AML-193 (cell line): Measurements from ENCODE around the gene GAS2L2.

ENCODE experiments used
- DNase-seq, 2 experiments: peaks; one replicate each; lab custom pipeline; 2025; lab: John Stamatoyannopoulos, UW

GAS2L2 gene

DNA sequence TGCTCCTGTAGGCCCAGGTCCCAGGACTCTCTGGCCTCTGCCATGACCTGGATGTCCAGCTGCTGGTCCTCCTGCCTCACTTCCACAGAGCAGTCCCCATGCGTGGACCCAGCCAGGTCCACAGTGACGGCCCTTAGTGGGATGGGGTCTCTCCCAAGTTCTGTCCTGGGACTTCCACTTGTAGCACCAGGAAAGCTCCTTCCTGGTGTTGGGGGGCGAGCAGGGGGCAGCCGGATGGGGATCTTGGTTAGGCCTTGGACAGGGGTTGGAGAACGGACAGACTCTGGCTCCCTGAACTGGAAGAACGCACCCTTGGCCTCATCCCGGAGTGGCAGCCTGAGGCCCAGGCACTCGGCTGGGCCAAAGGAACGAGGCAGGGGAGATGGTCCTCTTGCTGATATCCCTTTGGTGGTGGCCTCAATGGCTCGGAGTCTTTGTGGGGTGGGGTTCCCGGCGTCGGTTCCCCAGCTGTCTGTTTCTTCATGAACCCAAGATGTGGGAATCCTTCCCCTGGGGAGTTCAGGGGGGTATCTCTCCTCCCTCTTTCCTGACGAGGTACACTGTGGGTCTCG lies 7.2 kb downstream of the GAS2L2 start:
- no peak for DNase-seq

DNA sequence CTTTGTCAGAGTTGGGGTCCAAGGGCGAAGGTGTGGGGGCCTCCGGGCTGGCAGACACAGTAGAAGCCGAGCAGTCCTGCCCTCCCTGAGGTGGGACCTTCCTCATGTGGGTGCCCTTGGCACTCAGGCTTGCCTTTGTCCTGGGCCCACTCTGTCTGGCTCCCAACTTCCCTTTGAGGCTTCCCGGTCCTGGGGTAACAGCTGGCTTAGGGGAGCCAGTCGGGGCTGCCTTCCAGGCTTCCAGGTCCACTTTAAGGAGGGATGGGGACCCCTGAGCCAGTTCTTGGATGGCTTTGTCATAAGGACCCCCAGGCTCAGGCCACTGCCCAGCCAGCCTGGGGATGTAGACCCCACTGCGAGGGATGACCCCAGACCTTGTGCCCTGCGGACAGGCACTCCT lies 7.8 kb downstream of the GAS2L2 start:
- DNase-seq, result no peak

DNA sequence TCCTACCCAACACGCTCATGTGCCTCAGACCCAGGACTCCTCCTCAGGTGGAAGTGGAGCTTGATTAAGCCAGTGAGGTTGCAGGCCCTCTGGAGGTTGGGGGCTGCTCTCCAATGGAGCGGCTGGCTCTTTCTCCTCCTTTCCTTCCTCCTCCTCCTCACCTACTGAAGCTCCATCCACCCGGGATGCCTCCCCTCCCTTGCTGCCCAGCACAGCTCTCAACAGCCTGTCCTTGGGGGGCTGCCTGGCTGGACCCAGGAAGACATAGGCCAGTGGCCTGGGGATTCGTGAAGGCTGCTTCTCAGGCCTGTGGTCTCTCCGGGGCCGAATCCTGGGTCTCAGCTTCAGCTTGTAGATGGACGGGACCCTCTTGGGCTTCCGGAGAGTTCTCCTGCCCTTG lies 8.2 kb downstream of the GAS2L2 start:
- DNase-seq, result no peak

DNA sequence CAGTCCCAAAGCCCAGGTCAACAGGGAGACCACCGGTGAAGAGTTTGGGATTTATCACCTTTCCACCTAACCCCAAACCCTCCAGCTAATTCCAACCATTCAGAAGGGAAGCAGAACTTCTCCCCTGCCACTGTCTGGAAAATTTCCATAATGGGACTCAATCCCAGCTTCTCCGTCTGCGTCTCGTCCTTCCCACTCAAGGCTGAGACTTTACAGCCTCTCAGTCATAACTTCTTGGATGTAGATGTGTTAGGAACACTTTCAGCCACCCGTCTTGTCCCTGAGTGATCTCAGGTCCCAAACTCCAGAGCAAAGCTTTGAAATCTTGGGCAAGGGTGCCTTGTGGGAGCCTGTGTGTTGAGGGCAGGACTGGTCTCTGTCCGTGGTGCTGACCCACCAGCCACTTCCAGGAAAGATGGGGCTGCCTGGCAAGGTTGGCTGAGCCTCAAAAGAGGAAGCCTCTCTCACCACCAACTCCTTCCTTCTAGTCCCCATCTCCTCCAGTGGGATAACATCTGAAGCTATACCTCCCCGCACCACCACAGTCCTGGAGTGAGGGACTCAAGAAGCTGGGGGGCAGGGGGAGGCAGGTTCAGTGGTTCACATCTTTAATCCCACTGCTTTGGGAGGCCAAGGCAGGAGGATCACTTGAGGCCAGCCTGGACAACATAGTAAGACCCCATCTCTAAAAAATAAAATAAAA lies 9.3 kb downstream of the GAS2L2 start:
- DNase-seq, result peak; percentile 66 to 73

DNA sequence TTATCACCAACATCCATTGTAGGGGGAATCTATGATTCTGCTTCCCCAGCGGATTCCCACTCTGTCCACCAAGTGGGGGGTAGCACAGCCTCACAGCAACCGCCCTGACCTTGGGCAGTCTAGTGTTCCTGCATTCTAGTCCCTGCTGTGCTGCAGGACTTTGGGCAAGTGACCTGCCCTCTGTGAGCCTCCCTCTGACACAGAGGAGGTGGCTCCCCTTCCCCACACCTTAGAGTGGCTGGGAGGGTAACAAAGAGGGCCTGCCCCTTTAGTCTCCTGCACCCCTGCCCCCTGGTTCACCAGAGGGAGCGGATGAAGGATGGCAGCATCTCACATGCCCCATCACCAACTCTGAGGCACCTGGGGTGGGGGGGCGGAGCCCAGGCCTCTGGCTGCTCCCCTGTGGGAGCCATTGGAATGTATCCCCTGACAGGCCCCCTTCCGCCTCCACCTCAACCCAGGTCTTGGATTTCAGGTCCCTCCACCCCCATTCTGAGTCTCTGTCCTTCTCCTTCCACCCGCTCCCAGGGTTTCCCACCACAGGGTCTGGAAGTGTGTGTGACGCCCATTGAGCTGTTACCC lies 10.1 kb downstream of the GAS2L2 start:
- no peak for DNase-seq

DNA sequence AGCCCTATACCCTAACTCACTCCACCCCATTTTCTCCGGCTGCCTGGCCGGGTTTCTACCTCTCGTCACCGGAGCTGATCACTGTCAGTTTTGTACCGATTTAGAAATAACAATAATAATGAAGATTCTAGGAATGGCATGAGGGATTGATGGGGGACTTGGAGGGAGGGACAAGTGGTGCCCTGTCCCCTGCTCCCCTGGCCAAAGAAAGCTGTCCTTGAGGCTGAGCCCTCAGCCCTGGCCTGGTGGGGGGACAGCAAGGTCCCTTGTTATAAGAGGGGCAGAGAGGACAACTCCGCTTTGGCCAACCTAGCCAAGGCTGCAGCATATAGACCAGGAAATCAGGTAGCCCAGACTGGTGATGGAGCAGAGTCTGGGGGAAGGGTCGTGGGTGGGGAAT lies 10.5 kb downstream of the GAS2L2 start:
- DNase-seq, result no peak

DNA sequence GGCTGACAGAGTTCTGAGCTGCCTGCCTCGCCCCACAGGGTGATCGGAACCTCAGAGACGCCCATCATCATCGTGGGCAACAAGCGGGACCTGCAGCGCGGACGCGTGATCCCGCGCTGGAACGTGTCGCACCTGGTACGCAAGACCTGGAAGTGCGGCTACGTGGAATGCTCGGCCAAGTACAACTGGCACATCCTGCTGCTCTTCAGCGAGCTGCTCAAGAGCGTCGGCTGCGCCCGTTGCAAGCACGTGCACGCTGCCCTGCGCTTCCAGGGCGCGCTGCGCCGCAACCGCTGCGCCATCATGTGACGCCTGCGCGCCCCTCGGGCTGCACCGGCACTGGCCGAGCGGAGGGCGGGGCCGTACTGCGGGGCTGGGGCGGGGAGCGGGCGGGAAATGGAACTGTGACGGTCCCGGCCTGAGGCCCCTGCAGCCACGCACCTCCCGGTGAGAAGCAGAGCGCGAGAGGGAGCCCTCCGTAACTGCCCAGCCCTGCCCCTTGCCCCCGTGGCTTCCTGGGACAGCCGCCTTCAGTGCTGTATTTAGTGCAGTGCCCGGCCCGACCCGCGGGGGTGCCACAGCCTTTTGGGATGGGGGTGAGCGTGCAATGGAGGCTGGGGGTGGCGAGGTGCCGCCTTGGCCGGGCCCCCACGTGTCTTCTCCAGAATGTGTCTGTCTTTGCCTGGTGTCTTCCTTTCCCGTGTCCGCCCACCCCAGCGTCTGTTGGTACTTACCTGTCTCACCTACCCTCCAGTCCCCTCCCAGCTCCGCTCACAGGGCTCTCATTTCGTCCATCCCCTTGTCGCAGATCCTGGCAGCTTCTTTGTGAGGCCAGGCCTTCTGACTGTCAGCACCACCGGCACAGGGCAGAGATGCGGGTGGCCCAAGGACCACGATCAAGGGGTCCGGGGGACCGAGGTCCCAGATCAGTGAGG lies 11.8 kb downstream of the GAS2L2 start:
- no peak for DNase-seq

DNA sequence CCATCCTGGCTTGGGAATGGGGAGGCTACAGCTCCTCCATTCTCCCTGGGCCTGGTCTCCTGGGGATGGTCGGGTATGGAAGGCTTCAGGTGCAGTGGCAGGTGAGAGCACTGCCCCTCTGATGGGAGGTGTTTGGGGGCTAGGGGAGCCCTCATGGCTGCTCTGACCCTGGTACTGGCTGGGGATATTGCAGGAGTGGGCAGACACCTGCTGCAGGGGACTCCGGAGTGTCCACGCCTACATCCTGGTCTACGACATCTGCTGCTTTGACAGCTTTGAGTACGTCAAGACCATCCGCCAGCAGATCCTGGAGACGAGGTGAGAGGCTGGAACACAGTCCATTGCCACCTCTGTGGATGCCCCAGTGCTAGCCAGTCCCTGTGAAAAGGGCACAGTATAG lies 12.8 kb downstream of the GAS2L2 start:
- no peak for DNase-seq

DNA sequence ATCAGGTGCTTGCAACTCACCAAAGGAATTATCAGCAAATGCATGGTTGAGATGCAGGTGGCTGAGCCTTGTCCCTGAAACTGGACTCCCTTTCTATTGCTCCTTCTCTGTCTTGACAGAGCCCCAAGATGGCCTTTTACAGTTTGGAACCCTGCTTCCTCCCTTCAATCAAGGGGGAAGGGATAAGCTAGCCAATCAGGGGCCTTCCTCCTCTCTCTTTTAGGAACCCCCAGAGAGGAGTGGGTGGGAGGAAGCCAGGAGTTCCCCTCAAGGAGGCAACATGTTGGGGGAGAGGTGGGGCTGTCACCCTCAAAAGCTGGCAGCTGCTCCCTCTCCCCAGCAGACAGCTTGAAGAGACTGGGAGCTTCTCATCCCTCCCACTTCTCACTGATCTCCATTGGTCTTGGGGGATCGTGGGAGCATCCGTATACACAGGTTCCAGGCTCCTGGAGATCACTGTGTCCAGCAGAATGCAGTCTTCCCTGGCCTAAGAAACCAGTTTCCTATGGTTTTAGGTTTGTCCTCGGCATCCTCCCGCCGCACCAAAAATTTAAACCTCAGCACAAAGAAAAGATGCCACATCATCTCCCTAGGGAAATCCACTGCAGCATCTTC lies 14.4 kb downstream of the GAS2L2 start:
- no peak for DNase-seq

DNA sequence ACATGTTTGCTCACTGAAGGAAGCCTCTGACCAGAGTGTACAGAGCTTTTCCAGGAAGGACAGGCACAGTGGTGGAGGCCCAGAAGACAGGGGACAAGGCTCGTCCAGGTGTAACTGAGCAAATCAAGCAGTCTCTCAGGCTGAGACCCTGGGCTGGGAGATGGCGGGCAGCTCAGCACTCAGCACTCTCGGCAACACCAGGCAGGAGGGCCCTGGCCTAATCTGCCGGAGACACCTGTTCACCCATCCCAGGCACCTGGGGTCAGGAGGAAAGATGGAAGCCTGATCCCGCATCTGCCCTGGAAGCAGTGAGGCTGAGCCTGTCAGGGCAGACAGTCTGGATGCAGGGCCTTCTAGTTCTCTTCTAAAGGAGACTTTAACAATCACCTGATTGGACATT lies 16.8 kb downstream of the GAS2L2 start:
- DNase-seq, result no peak

DNA sequence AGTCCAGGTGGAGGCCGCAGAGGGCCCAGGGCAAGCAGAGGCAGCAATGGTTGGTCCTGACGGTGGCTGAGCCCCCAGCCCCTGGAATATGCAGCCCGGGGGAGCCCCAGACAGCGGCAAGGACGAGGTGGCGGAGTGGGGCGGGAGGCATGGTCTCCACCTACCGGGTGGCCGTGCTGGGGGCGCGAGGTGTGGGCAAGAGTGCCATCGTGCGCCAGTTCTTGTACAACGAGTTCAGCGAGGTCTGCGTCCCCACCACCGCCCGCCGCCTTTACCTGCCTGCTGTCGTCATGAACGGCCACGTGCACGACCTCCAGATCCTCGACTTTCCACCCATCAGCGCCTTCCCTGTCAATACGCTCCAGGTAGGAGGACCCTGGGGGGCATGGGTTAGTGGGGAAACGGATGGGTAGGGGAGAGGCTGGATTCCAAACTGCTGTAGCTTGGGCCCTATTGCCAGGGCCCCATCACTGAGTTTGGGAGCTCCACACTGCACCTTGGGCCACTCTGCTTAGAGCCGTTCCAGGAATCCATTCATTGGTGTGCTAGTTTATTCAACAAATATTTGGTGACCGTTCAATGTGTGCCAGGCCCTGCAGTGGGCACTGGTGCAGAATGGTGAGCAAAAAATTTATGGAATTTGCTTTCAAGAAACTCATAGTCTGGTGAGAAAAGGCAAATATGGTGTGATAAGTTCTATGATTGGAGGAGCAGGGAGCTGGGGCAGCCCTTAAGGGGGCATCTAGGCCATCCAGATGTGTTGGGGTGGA lies 17.8 kb downstream of the GAS2L2 start:
- DNase-seq, result no peak

DNA sequence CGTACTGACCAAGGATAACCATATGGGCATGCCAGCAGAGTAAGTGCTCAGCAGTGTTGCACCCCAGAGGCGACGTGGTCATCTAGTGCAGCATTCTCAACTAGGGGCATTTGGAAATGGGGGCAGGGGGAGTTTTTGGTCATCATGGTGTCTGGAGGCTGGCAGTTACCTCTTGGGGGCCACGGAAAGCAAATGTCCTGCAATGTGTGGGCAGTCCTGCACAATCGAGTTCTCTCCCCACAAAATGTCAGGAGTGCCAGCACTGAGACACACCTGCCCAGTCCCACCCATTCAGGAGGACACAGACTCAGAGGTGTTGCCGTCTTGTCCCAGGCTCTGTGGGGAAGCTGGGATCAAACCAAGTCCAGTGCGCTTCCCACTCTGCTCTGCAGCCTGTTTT lies 18.6 kb downstream of the GAS2L2 start:
- no peak for DNase-seq

DNA sequence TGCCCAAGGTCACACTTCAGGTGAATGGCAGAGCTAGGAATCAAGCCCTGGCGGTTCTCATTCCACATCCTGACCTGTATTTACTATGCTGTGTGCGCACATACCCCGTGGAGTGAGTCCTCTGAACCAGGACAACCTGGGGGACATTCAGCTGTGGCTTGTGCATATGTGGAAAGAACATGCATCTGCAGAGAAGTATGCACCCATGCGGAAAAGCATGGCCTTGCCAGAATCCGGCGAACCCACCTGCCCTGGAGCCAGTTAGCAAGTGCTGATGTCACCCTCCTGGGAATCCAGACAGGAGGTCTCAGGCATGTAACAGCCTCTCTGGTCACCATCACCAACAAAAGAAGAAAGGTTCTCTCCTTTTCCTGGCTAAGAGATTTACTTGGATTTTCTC lies 19.7 kb downstream of the GAS2L2 start:
- DNase-seq, result no peak

DNA sequence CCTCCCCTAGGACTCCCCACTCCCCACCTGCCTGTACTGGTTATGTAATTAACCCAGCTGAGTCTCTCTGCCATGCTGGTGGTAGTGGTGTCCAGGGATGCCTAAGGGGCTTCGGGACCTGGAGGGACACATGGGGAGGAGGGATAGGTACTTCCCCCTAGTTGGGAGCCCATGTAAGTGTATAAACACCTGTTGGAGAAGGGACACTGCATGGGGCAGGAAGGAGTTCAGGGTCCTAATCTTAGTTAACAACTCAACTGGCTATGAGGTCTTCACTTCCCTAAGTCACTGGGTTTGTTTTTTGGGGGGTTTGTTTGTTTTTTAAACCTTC lies 20.3 kb downstream of the GAS2L2 start:
- DNase-seq, result no peak

DNA sequence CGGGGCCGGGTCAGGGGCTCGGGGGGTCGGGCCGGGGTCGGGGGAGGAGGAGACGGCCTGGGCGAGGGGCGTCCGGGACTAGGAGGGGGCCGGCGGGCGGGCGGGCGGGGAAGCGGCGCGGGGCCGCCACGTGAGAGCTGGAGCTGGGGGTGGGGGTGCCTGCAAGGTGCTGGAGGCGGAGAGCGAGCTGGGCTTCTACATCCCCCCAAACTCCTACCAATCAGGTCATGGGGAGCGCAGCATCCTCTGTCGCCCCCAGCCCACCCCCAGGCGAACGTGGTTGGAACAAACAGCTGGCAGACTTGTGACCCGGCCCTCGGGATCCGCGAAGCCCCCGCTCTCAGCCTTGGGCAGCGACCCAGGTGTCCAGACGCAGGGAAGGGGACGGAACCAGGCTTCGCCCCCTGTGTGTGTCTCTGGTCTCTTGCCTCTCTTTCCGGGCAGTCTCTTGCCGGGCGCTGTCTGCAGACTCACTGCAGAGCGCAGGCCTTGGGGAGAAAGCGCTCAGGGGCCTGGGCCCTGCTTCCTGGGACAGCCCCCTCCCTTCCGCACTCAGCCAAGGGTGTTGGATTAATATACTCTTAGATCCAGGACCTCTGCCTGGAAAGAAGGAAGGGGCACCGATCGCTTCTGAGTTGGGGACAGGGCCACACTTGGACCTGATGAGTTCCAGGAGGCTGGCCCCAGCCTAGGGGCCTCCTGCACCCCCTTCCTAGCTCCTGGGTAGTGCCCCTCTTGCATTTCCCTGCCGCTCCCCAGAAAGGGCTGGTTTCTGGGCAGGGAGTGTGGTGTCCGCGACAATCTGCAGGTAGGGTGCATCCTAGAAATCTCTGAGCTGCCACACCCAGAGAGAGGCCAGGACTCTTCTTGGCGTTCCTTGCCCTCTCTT lies 20.9 kb downstream of the GAS2L2 start:
- DNase-seq, result no peak

DNA sequence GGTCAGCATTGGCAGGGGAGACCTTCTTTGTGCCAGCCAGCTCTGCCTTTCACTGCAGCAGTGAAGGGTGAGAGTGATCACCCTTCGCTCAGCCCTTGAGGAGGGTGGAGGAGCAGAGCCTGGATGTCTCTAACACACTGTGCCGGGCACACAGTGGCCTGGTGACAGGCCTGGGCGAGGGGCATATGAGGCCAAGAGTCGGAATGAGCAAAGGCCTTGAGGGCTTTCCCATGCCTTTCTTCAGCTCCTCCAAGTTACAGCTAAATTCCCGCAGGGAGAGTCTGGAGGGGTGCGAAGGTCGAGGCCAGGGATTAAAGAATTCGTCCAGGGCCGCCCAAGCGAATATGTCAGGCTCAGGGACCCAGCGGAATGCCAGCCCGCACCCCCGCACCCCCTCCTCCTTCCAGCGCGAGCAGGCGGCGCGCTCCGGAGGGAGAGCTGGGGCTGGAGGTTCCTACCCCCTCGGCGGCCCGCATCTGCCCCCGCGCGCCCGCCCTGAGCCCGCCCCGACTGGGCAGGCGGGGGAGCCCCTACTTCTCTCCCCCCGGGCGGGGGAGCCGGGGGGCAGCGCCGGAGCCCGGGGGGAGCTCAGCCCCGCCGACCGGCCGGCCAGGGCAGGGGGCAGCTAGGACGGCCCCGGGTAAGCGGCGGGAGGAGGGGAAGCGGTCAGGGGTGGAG lies 21.7 kb downstream of the GAS2L2 start, which contains the start of gene RASL10B:
RASL10B (plus strand) TSS at position 401 of the 678 bp plus-strand sequence. CDS start 3,546 bp downstream, outside the sequence.
- peak in 1 of 2 experiments; percentile 32 for DNase-seq

DNA sequence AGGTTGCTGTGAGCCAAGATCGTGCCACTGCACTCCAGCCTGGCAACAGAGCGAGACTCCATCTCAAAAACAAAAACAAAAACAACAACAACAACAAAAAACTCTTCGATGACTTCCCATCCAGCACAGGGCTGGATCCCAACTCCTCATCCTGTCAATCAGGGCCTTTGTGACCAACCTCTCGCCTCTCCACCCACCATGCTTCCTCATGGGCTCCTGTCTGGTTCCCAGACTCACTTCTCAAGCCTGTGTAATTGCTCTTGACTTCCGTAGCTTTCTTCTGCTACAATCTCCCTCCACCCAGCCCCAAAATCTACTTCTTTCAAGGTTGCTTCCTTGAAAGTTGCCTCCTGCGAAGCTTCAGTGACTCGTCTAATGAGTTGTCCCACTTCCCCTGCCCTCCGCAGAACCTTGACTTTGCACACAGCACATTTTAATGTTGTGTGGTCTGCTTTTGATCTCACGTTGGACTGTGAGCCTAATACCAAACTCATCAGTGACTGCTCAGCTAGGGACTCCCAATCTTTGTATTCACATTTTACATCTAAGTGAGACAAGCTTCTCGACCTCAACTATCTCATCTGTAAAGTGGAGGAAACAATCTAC lies 22.5 kb downstream of the GAS2L2 start:
- DNase-seq, result no peak

DNA sequence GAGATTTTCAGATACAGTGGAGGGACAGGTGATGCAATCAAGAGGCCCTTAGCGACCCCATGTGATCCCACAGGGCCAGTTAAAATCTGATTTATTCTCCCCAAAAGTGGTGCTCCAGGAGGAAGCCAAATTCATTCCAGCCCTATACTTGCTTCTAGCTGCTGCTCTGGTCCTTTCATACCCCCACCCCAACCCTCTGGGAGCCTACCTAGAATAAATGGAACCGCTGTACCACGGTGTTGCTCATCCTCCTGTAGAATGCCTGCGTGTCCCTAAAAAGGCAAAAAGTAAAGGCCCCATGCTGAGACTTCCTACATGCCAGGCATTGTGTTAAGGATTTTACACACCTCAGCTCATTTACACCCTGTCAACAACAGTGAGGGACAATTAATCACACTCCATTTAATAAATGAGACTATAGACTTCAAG lies 23.6 kb downstream of the GAS2L2 start:
- no peak for DNase-seq

DNA sequence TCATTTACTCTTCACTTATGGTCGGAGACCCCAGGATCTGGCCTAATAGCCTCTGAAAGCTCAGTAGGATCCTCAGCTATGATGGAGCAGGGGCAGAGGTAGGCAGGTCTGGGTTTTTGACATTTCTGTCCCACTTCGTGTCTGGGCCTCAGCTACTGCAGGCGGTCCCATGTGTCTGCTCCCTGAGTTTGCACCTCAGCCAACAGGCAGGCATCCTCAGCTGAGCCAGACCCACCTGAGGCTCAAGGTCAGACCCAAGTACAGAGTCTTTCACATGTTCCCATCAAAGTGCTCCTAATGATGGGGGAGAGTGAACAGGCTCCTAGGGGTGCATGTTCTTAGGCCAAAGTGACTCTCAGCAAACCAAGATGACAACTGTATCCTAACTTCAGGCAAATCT lies 24.5 kb downstream of the GAS2L2 start:
- DNase-seq, result no peak
